Tibial artery (tissue), 4 donors: ENCODE data around the gene DOCK1.

Experiments
- DNase-seq, 2 donors: peaks; one replicate each; pipeline ENCODE4 v3.0.0-alpha.2; 2019
- H3K27ac ChIP-seq, 2 donors: fragments of 200-600 bp; sonication (generic) in 1 of 2; 1 replicate in 1 of 2; 2 replicates in 1 of 2; pipeline ENCODE4 v1.5.1; 2018 to 2019; ENCODE audit warnings: mild to moderate bottlenecking in 1 of 2
- H3K27me3 ChIP-seq, 2 donors: fragments of 200-600 bp; sonication (generic) in 1 of 2; one replicate each; pipeline versions ENCODE4 v1.5.1 to v1.6.0; 2016 to 2019
- H3K36me3 ChIP-seq, 3 donors: fragments of 200-600 bp; sonication (generic) in 2 of 3; one replicate each; pipeline ENCODE4 v1.5.1; 2016 to 2019; ENCODE audit warnings: mild to moderate bottlenecking in 2 of 3
- H3K4me1 ChIP-seq, 4 donors: fragments of 200-600 bp; sonication (generic) in 2 of 4; 1 replicate in 3 of 4; 2 replicates in 1 of 4; pipeline ENCODE4 v1.5.1; 2016 to 2019
- H3K4me3 ChIP-seq, 2 donors: fragments of 200-600 bp; sonication (generic) in 1 of 2; 1 replicate in 1 of 2; 2 replicates in 1 of 2; pipeline ENCODE4 v1.5.1; 2018 to 2019; ENCODE audit warnings: mild to moderate bottlenecking in 2 of 2
- H3K9me3 ChIP-seq, 3 donors: fragments of 200-600 bp; sonication (generic) in 1 of 3; one replicate each; pipeline ENCODE4 v1.5.1; 2016 to 2019
- CTCF ChIP-seq, 2 experiments: fragments of 200-600 bp in 1 of 2; fragments of 450-650 bp in 1 of 2; IDR thresholded peaks; one replicate each; pipeline ENCODE4 v1.5.1; 2017 to 2019; ENCODE audit warnings: antibody characterized with exemption in 2 of 2, mild to moderate bottlenecking in 1 of 2, moderate library complexity in 1 of 2
- intact Hi-C: fragments of 100-400 bp; cut with DNase I; formaldehyde crosslinking; loops from one replicate; pipeline ENCODE4 v1.15.0; 2023; ENCODE audit warnings: low total_unique reads

DOCK1 gene

GRCh38 chr10:127272076-127272475, 366.8 kb downstream of the DOCK1 start:
- DNase-seq: no peak
- Histone ChIP-seq H3K27ac (no peak overlapping the region), H3K36me3 (peaks cover 4 to 11% (median 8%) of the 10 kb centered on the region in 3 donors), H3K4me1 (no peaks in the 10 kb centered on the region), H3K4me3 (no peak overlapping the region), H3K9me3 (no peaks in the 10 kb centered on the region), H3K27me3 (no peaks in the 10 kb centered on the region)
- no peak for TF ChIP-seq CTCF (IDR thresholded peaks at IDR 0.05)
- intact Hi-C loops: no loop called here

- Histone ChIP-seq H3K27me3 (no peaks in the 10 kb centered on the region), H3K4me1 (peaks cover 0 to 12% (median 3%) of the 10 kb centered on the region in 4 donors), H3K9me3 (no peaks in the 10 kb centered on the region), H3K4me3 (no peak overlapping the region), H3K27ac (no peak overlapping the region), H3K36me3 (peaks cover 4 to 11% (median 8%) of the 10 kb centered on the region in 3 donors)
- DNase-seq: no peak
- TF ChIP-seq CTCF (IDR thresholded peaks at IDR 0.05): no peak
- intact Hi-C loops: no loop called here
Measured at GRCh38 chr10:127275272-127275671, 370.0 kb downstream of the DOCK1 start.

DNA sequence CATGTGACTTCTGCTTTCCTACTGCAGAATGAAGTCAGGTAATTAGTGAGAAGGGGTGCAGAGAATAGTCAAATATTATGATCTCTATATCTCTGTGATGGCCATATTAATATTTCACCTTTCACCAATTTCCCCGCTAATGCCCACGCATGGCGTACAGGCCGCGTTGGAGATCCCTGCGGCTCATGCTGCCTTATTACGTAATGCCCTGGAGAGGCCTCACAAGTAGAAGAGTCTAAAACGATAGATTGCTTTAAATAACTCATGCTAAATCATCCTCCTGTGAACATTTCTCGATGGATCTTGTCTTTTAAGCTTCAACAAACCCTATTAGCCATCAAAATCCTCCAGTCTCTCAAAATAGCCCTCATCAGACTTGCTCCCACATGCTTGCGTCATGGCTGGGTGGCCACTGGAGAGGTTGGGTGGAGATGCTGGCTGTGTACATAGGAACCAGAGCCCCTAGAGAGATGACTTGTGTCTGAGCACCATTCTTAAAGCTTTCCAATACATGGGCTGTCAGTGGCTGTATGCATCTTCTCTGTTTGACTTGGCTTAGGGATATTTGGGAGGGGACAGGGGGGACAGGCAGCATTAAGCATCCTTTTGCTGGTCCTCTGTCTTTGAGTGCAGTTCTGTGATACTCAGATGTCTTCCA, 370.7 kb downstream of the DOCK1 start:
- Histone ChIP-seq H3K36me3 (peaks cover 4 to 11% (median 8%) of the 10 kb centered on the region in 3 donors), H3K4me3 (no peak overlapping the region), H3K27ac (no peak overlapping the region), H3K9me3 (no peaks in the 10 kb centered on the region), H3K4me1 (peaks cover 0 to 12% (median 3%) of the 10 kb centered on the region in 4 donors), H3K27me3 (no peaks in the 10 kb centered on the region)
- intact Hi-C loops: no loop called here
- DNase-seq: no peak
- TF ChIP-seq CTCF (IDR thresholded peaks at IDR 0.05): no peak

DNA sequence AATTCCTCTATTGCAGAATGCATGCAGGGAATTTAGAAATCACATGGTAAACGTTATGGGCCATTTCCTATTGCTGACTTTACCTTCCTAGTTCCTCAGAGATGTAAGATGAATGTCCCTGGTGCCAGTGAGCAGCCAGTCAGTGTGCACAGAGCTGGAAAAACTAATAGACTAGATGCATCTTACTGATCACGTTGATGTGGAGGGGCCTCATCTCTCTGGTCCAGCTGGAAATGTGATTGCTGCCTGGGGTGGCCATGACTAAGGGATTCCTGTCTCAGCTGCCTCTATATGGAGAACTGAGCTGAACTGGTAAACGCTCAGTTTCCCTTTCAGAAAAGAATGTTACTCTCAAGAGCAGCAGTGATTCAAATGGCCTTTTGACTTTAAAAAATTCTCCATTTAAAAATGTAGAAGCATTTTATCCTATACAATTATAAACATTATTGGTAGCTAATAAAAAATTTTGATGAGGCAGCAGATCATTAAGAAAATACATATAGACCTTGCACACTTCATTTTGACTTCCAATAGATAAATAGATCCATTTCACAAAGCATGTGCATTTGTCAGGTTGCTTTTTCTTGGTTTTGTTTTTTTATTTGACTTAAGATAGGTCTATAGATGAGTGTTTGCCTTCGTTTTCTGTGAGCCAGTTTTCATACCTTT, 371.7 kb downstream of the DOCK1 start:
- no peak for DNase-seq
- peaks cover 0 to 12% (median 3%) of the 10 kb centered on the region in 4 donors for H3K4me1 ChIP-seq
- H3K27me3 ChIP-seq: no peaks in the 10 kb centered on the region
- H3K36me3 ChIP-seq: peaks cover 4 to 20% (median 15%) of the 10 kb centered on the region in 3 donors
- no peaks in the 10 kb centered on the region for H3K9me3 ChIP-seq
- no peak overlapping the region for H3K27ac ChIP-seq
- H3K4me3 ChIP-seq: no peak overlapping the region
- no peak for TF ChIP-seq CTCF (IDR thresholded peaks at IDR 0.05)
- intact Hi-C loops: no loop called here

DNA sequence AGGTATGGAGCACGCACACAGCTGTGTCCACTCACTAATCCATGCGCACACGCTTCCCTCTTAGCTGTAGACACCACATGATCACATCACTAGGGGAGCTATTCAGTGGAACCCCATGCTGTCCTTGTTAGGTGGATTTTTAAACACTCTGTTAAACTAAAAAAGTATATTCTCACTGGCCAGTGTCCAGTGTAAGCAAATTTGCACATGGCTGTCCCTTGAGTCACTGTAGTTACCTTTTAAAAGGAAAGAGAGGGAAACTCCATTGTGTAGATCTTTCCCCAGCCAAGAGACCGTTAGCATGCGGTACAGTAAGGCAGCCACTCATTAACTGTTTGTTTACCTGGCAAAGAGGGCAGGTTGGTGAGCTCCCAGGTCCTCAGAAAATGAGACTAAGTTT, 372.8 kb downstream of the DOCK1 start:
- intact Hi-C loops: no loop called here
- no peak for TF ChIP-seq CTCF (IDR thresholded peaks at IDR 0.05)
- Histone ChIP-seq H3K4me3 (no peak overlapping the region), H3K36me3 (peaks cover 0 to 10% (median 9%) of the 10 kb centered on the region in 3 donors), H3K27me3 (no peaks in the 10 kb centered on the region), H3K27ac (no peak overlapping the region), H3K4me1 (peaks cover 0 to 12% (median 3%) of the 10 kb centered on the region in 4 donors), H3K9me3 (no peaks in the 10 kb centered on the region)
- DNase-seq: no peak
